ENCODE results near the gene HPS1. TPM values are rescaled to one million over a fixed set of nuclear protein-coding genes. Genes with fewer than 3 reads are reported as not detected.

Gene HPS1
- total and polyA plus RNA-seq, 10 of the 15 experiments (the other 5 are each of a cell fraction or from before 2014, with no cell fraction given), result 27.1 to 138 (median 54.8) TPM

DNA sequence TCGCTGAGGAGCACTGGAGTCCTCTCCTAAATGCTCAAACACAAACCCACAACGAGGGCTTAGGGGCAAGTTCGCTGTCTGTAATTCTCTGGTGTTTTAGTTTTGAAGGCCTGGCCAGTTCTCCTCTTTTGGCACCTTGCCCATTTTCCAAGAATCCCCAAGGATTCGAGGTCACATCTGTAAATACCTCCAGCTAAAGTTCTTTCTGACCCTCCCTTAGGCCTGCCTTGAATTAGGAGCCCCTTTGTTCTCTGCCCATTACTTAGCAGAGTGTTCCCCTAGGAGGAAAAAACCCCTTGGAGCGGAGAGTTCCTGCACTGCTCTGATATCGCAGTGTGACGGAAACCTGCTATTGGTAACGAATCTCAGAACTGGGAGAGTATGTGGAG lies 31.0 kb downstream of the HPS1 start:
- Histone ChIP-seq H3K4me1 (ENCODE audit: control insufficient read depth, insufficient read depth, low read length) (peaks cover 18% of the 10 kb centered on the region), H3K9me3 (replicated peaks; ENCODE audit: control insufficient read depth, insufficient read depth, low read length) (no peaks in the 10 kb centered on the region), H3K27ac (ENCODE audit: control insufficient read depth, insufficient read depth) (no peak overlapping the region), H3K79me2 (ENCODE audit: control insufficient read depth, insufficient read depth, low read length) (no peaks in the 10 kb centered on the region), H3K4me2 (ENCODE audit: control insufficient read depth, insufficient read depth) (no peak overlapping the region), H3K4me3 (no peak overlapping the region), H4K20me1 (ENCODE audit: control insufficient read depth, insufficient read depth) (no peaks in the 10 kb centered on the region), H2AFZ (ENCODE audit: control insufficient read depth, low read depth, low read length) (no peak overlapping the region), H3K9ac (ENCODE audit: control insufficient read depth, insufficient read depth, low read length) (no peak overlapping the region), H3K27me3 (replicated peaks in 1 of 2; ENCODE audit: control insufficient read depth in 2 of 2, insufficient read depth in 2 of 2, low read length in 1 of 2) (no peaks in the 10 kb centered on the region), H3K36me3 (ENCODE audit: control insufficient read depth in 2 of 2, insufficient read depth in 2 of 2, low read length in 1 of 2) (peaks cover 5 to 8% of the 10 kb centered on the region in 2 experiments; a peak in 2 of 4 replicates)
- ChIA-PET RAD21 (ENCODE audit: unreplicated experiment) (interaction anchor here (1.5 kb wide), 1 partner anchor 12 kb away, joined by 7 read pairs; no protein-coding TSS in a partner anchor), SMC1A (ENCODE audit: uncharacterized antibody, unreplicated experiment) (interaction anchor here (2.0 kb wide), 1 partner anchor 12 kb away, joined by 7 read pairs; no protein-coding TSS in a partner anchor), CTCF (no interaction called here), POLR2A (interaction anchor here (0.8 kb wide), 1 partner anchor 20 kb away, joined by 3 read pairs; no protein-coding TSS in a partner anchor)
- WGBS (ENCODE audit: insufficient coverage, insufficient replicate concordance, low lambda C conversion rate, missing lambda C conversion rate), result 88% methylated on average over 8 of the region's 8 CpGs
- DNase-seq (ENCODE audit: low read depth, low spot score), result no peak
- TF ChIP-seq WRNIP1 (IDR thresholded peaks at IDR 0.05; ENCODE audit: borderline replicate concordance, low read depth, low read length) (no peak), ATF7 (IDR thresholded peaks at IDR 0.05; ENCODE audit: low read depth) (no peak), RELA (IDR thresholded peaks at IDR 0.05; ENCODE audit: borderline replicate concordance, partially characterized antibody) (no peak), TCF3 (IDR thresholded peaks at IDR 0.05; ENCODE audit: borderline replicate concordance, insufficient read depth, low read depth, low read length) (no peak), FOS (IDR thresholded peaks at IDR 0.05; ENCODE audit: borderline replicate concordance, extremely low read depth, insufficient read length) (no peak)
- no TSS peak for BruUV-seq (replicated peaks)
- ATAC-seq, result no peak
- no peak for FAIRE-seq
- intact Hi-C loops (cut with micrococcal nuclease; ENCODE audit: unreplicated experiment), result no loop called here
- in situ Hi-C loops (cut with MboI), result no loop called here
